ENCODE measurements around the gene TRIM63.

Gene TRIM63

DNA sequence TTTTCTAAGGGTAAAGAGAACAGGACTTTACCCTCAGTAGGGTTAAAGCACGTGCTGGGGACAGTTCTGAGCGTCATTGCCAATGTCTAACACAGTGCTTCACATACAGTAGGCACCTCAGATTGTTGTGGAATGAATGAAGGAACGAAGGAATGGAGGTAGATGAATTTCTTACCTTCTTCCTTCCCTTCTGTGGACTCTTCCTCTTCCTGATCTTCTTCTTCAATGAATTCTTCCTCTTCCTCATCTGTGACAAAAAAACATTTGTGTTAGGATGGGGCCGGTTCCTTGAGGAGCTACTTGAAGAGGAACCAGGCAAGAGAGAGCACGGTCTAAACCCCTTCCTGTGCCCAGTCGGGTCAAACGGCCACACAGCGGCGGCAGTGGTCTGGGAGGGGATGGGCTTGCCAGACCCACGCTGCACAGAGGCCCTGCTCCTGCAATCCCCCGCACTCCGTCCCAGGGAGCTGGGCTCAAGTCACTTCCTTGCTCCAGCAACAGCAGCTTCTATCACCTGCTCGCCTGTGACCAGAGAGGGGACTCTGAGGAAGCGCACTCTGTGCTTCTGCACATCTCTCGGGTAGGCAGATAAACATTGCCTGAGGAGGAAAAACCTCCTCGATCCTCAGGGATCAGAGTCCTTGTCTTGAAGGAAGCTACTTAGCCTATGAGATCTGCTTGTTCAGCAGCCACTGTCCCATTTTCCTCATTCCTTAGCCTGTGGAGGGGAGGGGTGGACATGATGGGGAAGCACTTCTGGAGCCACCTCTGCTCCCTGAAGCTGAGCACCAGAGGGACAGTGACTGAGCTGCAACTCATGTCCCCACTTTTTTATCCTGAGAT, 13.5 kb downstream of the TRIM63 start:
- DNase-seq: no peak

DNA sequence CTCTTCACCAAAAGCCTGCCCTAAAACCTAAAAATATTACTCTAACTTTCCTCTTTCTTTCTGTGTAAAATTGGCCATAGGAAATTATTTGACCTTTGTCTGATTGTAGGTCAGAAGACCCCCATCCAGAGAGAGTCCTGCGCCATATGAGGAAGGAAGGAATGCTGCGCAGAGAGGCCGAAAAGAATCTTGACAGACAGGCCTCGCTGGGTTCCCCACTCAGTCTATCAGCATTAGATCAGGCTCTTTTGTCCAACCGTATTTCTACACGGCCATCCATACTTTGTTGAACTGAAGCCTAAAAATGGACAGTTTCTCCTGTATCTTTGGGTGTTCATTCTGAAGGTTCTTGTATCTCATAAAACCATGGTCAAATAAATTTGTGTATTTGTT, 17.2 kb downstream of the TRIM63 start:
- DNase-seq: no peak

DNA sequence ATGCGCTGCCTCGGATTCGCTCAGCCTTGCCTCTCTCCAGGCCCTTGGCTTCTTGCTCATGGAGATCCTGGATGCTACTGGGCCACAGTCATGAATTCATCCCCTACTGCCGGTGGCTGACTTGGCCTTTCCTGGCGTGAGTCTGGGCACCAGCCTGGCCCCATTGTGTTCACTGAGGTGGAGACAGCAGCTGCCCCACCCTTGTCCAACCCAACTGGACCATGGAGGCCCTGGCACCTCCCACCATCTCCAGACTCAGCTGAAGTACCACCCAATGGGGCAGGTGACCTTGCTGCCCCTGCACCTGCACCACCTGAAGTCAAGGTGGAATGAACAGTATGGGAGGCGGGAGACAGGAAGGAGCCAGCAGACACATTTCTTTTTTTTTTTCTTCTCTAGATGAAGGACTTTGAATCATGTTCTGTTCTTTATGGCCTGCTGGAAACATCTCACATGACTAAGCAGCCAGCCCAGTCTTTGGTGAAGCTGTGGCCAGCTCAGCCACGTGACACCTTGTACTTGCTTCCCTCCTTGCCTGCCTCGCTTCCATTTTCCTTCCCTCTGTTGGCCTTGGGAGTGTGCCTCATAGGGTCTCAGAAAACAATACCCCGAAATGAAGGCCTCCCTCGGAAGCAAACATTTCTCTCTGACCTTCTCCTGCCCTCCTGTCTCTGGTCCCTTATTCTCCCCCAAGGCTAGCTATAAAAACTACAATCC, 17.7 kb downstream of the TRIM63 start:
- DNase-seq: no peak

DNA sequence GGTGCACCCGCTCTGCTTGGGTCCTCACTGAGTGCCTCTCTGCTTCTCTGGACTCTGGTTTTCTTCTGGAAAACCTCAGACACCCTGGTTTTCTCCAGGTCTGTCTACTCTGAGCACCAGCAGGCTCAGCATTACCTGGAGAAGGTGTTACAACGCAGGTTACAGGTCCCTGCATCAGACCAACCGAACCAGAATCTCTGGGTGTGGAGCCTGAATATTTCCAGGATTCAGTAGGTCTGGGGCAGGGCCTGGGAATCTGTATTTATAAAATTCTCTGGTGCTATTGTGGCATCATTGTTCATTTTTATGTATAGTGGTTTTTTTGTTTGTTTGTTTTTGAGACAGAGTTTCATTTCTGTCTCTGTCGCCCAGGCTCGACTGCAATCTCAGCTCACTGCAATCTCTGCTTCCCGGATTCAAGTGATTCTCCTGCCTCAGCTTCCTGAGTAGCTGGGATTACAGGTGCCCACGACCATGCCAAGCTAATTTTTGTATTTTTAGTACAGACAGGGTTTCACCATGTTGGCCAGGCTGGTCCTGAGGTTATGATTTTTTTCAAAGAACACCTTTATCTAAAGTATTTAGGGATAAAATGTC, 20.1 kb downstream of the TRIM63 start:
- DNase-seq: no peak

DNA sequence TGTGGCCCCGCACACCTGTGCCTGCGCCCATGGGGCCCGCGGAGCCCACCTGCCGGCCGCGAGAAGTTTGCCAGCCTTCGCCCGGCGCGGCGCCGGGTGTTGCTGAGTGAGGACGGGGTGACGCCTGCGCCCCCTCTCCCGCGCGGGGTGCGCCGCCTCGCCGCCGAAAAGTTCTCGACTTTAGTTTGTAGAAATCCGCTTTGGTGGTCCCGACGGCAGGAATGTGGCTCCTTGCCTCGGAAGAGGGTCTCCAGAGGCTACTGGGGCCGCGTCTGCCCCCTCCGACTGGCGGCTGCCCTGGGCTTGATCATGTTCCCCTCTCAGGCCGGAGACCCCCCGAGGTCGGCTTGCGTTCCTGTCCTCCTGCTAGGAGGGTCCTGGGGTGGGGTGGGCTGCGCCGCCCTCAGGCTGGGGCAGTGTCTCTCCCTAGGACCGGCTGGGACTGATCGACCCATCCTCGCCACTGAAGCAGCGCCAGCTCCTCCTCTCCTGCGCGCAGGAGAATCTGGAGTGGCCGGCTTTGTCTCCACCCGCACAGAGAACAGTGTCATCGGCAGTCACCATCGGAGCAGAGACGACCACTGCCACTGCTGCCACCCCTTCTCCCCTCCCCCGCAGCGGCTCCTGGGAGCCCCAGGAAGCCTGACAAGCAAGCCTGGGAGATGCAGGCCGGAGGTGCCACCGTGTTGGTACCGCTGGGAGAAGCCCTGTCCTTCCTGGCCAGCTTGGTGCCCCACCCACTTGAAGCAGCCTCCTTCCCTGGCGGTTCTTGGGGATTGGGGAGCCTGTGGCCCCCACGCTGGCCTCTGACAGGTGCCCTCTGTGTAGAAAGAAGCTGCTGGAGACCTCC, 21.0 kb downstream of the TRIM63 start:
- no peak for DNase-seq

DNA sequence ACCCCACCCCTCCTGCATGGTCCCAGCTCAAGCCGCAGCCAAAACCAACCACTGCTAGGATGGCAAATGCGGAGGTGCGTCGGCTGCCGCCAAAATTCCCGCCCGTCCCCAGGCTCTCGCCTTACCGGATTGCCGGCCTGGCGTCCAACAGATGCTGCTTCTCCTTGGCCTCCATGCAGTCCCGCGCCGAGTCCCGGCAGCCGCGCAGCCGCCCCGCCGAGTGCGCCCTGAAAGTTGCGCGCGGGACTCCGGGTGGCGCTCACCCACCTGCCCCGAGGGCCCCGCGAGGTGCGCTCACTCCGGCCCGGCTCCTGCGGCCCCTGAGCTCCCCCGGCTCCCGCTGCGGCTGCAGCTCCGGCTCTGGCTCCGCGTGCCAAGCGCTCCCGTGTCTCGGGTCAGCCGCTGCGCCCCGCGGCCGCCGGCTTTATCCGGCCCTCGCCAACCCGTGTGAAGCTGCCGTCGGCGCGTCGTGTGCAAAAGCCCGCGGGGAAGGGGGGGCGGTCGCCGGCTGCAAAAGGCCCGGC, 21.6 kb downstream of the TRIM63 start, which contains the start of gene SLC30A2:
Gene SLC30A2 (minus strand): TSS at position 397 of the 524 bp plus-strand sequence. CDS start 222 bp downstream, at position 175.
- DNase-seq: peak; percentile 42

DNA sequence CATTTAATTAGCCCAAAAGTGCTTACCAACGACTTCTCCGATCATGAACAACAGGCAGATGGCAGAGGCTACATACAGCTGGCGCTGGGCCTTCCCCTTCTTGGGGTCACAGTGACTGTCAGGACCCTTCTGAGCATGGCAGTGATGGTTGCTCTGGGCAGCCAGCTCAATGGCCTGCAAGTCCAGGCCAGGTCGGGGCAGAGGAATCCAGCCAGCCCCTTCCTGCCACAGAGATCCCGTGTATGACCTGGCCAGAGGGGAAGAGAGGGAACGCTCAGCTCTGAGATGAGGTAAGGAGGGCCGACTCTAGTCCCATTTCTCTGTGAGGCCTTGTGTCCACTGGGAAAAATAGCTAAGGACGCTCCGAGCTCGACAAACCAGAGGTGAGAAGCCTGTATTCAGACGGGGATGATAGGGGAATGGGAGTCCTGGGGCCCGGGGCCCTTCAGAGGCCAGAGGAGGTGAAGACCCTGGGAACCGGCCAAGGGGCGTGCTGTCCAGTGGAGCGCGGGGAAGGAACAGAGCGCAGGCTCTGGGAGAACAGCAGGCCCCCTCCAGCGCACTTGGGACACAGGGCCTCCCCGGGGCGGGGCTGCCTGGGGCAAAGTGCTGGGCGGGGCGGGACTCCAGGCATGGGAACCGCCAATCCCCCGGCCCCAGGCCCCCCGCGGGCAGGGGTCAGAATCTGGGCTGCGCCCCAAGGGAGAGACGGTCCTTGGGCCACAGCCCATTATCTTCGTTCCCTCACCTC, 22.3 kb downstream of the TRIM63 start:
- DNase-seq: no peak

DNA sequence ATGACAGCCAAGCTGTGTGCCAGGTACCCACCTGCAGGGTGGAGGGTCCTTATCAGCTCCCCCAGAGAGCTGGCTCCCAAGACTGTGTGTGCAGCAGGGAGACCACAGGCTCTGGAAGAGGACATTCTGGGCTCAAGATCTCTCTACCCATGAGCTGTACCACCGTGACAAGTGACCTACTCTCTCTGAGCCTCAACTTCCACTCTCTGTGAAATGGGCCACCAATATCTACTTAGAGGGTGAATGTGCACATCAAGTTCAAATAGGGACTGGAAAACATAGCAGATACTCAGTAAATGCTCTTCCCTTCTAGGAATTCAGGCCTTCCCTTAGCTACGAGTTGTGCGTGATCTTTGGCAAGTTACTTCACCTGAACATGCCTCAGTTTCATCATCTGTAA, 23.0 kb downstream of the TRIM63 start:
- DNase-seq: no peak

DNA sequence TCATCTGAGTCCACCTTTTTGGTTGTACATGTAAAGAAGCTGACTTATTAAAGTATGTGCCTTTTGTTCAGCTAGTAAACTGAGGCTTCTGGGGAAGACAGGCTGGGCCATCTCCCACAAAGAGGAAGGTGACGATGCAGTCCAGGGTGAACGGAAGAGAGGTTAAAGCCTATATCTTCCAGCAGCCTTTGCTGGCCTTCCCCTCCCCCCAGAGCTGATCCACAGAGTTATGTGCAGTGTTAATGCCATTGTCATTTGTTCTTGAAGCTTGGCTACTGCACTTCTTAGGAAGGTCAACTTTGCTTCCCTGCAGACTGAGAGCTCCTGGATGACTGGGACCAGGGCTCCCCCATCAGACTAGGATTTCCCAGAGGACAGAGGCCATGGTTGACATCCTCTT, 23.7 kb downstream of the TRIM63 start:
- DNase-seq: no peak

DNA sequence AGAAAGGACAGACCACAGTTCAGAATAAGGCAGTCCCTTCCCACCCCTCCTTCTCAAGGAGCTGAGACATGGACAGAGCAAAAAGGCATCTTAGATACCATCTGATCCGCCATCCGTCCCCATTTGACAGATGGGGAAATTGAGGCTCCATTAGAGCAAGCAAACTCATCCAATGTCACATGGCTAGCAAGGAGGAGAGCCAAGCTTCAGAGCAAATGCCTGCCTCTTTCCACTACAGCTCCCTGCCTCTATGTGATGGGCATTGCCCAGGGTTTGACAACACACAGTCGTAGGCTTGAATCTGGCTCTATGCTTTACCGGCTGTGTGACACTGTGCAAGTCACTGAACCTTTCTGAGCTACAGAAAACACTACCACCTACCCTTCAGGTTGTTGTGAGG, 25.5 kb downstream of the TRIM63 start:
- no peak for DNase-seq

DNA sequence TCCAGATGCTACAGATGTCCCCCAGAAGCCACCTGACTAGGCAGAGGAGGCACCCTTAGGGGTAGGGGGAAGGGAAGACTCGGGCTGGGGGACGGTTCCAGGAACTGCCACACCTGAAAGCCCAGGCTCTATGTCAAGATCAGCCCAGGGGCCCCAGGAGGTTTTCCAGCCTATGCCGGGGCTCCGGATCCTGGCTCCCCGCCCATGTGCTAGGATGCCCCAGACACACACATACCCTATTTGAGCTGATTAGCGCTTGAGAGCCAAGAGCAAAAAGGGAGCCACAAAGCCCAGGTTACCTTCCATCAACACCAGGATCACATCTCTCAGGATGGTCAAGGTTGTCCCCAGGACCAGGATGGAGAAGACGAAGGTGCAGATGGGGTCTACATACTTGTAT, 26.0 kb downstream of the TRIM63 start:
- DNase-seq: no peak

DNA sequence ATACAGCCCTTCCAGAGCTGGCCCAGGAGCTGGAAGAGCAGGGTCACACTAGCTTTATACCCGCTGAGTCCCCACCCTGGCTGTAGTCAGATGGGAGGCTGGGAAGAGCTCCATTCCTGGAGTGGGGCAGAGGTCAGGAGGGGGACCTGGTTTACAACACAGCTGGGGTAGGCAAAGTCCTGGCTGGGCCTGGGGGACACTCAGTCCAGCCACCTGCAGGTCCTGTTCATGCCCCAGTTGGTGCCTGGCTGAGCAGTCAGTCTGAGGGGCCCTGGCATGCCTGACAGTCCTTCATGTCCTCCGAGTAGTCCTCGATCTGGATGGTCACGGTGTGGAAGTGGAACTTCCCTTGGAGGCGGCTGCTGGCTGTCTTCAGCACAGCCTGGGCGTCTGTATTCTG, 28.5 kb downstream of the TRIM63 start:
- DNase-seq: no peak

DNA sequence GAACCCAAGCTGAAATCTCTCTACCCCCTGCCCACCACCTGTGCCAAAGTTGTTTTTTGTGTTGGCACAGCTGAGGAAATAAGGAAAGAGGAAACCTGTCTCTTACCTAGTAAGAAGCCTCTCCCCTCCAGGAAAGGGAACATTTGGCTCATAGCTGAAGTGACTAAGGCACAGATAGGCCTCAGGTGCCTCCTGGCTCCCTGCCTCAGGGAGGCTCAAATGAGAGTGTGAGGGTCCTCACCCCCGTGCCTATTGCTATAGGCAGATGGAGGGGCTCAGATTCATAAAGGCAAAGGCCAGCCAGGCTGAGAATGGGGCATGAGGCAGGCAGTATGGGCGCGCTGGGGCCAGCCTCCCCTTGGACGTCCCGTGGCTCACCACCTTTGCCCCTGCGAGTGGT, 29.0 kb downstream of the TRIM63 start:
- DNase-seq: no peak

DNA sequence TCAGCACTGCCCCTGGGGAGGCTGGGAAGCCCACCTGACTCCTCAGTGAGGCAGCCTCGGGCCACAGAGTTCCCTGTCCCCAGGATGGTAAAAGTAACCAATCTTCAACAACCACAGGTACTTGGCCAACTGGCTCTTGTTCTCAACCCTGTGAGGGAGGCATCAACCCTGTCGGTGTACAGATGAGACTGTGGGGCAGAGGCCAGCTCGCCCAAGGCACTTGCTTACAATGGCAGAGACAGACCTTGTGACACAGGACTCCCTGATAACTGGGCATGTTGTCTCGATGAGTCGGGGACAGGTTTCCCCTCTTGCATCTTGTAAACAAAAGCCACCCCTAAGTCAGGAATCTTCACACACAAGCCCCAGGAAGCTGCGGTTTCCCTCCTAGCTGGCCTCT, 29.5 kb downstream of the TRIM63 start:
- DNase-seq: no peak

DNA sequence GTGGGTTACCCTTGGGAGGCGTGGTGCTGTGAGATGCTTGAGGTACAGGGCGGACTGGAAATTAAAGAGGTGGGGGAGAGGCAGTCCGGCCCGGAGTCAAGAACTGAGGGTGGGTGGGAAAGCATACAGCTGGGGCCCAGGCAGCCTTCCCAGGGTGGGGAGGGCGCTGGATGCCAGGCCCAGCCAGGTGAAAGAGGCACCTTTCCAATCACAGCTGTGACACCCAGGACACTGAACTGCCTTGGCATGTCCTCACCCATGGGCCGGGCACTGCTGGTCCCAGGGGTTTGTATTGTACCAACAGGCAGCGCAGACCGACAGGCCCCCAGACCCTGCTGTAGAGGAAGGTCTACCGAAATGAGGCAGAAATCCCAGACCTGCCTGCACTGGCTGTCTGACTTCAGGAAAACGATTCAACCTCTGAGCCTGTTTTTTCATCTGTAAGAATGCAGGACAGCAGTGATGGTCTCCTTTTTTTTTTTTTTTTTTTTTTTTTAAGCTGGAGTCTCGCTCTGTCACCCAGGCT, 30.6 kb downstream of the TRIM63 start:
- DNase-seq: no peak

DNA sequence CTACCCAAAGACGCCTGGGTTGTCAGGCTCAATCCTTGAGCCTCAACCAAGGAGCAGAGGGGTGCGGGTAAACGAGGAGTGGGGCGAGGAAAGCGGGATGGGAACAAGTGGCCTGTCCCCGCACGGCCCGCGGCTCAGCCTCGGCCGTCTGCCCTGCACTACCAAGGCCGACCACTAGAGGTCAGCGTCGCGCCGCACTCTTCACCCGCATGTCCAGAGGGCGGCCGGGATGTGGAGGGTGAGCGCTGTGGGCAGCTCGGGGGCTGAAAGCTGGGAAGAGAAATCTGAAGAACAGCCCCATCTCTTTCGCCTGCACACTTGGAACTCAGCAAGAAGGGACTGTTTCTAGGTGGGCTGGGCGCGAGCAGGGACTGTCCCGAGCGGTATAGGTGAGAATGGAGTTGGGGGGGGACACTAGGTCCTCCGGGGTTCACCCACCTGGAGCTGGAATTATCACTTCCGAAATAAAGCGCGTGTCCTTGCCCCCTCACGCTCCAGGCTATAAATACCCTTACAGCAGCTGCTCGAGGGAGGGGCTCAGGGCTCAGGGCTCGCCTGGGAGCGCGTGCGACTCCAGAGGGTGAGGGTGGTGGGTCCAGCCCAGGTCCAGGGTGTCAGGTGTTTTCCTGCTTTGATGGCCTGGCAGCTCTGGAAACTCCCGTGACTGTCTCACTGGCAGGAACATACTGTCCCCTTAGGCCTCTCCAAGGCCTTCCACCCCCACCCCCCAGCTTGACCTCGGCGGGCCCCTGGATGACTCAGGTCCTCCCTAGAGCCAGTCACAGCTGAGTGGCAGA, 31.3 kb downstream of the TRIM63 start:
- DNase-seq: peak; percentile 62

DNA sequence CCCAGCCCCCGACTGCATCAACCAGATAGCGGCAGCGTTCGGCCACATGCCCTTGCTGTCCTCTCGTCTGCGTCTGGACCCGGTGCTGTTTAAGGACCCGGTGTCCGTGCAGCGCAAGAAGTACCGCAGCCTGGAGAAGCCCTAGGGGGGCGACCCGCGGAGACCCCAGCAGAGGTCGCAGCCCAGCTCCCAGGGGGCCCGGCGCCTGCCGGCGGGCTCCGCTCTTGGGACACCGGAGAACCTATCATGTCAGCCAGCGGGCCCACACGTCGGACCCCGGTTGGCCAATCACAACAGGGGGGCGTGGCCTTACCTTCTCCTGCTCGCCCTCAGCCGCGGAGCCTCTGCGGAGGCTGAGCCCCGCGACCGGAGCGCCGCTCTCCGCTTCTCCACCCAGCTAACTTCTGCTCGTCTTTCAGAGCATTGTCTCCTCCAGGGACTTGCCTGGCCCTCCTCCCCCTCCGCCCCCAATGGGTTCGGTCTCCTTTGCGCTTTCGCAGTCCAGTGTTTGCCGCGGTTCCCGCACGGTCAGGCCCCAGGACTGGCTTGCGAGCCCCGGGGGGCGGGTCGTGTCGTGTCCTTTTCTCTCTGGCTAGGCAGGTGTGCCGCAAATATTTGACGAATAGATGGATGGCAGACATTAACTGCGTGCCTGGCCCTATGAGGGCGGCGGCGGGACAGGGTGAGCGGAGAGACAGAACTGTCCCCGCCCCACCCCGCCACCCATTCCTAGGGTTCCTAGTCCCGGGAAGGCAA, 32.0 kb downstream of the TRIM63 start:
- peak; percentile 95 for DNase-seq

DNA sequence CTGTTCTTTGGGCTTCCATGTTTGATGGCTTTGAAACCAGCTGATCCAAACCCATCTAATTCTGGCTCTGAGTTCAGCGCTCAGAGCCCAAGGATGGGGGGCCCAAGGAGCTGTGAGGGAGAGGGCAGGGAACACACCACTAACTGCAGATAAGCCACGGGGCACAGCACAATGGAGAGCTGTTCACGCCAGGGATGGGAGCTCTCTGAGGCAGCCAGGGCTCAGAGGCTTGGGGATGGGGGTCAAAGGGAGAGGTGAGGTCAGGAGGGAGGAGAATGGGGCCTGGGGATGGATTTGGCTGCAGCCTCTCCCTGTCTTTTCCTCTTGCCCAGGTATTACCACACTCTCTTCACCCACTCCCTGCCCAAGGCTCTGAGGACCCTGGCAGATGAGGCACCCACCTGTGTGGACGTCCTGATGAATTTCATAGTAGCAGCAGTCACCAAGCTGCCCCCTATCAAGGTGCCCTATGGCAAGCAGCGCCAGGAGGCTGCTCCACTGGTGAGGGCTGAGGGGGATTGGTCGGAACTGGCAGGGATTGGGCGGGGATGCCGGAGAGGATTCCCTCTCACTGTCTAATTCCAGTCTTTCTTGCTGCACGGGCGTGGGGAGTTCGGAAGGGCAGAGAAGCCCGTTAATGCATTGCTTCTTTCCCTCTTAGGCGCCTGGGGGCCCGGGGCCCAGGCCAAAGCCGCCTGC, 32.8 kb downstream of the TRIM63 start:
- peak; percentile 18 for DNase-seq

DNA sequence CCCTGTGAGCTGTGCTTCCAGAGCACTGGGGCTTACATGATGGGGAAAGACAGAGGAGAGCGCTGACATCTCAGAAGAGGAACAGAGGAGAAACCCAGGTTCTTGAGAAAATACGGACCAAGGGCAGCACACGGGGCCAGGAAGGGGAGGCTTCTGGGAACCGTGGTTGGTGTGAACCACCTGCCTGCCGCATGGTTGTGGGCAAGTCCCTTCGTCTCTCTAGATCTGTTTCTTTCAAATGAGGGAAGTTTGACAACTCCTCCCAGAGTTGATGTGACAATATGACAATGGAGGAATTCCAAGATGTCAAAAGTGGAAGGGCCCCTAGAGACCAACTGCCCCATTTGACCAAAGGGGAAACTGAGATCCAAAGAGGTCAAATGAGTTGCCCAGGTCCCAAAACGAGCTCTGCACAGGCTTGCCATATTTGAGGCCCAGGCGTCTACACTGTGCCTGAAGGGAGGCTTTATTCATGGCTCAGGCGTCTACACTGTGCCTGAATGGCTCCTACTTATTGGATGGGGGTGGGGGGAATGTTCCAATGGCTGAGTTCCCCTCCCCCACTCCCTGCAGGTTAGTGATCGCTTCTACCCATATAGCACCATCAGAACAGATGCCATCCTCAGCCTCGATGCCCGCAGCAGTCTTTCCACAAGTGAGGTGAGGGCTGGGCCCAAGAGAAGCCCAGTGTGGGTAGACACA, 34.6 kb downstream of the TRIM63 start:
- DNase-seq: no peak
